GM18519 (cell line): ENCODE results near the gene PLAAT2.

Source experiments
- ATAC-seq: cut with Tn5 transposase; IDR thresholded peaks from one replicate; pipeline ENCODE4 v1.9.1; 2021; ENCODE audit warnings: mild to moderate bottlenecking, moderate library complexity; ENCODE audit not compliant: unreplicated experiment, low FRiP score

The PLAAT2 gene

DNA sequence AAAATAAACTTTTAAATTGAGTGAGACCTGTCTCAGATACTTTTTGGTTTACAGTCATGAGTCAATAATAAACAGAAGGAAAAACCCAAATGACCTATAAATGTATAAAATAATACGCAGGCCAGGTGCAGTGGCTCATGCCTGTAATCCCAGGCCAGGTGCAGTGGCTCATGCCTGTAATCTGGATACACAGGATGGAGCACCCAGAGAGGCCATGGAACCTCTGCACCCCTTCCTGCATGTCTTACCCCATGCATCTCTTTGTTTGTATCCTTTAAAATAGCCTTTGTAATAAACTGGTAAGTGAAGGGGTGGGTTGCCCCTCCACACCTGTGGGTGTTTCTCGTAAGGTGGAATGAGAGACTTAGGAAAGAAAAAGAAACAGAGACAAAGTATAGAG, 35.5 kb downstream of the PLAAT2 start:
- no peak for ATAC-seq

DNA sequence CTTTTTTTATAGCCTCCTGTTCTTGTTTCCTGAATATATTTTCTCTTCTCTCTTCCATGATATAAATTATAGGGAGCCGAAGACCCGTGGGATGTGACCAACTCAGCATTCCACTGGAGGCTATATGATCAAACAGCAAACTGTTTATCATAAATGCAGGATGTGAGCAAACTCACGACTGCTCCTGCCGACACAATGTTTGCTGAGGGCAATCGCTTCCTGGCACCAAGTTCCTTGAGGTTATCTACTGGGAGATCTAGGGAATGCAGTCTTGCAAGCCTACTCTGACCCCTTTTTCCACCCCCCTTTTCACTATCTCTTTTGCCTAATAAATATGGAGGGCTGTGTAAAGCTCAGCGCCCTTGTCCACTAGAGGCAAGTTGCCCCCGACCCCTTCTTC, 40.0 kb downstream of the PLAAT2 start:
- no peak for ATAC-seq

- ATAC-seq = no peak
Measured at GRCh38 chr11:63521896-63522295, 41.3 kb downstream of the PLAAT2 start.

GRCh38 chr11:63520606-63521170, 42.5 kb downstream of the PLAAT2 start:
- no peak for ATAC-seq

- no peak for ATAC-seq
Measured at GRCh38 chr11:63518548-63518947, 44.6 kb downstream of the PLAAT2 start.

DNA sequence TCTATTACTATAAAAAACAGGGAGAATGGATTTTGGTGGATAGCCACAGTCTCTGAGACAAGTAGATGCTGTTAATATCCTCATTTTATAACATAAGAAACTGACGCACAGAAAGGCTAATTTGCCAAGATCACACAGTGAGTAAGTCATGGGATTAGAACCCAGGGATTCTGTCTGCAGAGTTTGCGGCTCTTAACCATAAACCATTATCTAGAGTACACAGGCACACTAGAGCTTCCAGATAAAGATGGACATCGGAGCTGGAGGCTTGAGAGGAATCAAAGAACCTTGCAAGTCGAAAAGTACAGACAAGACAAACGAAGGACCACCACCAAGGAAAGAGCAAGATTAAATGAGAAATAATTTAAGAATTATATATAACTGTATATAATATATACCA, 46.0 kb downstream of the PLAAT2 start:
- ATAC-seq = no peak

- ATAC-seq = no peak
Measured at GRCh38 chr11:63516109-63516508, 47.1 kb downstream of the PLAAT2 start.

DNA sequence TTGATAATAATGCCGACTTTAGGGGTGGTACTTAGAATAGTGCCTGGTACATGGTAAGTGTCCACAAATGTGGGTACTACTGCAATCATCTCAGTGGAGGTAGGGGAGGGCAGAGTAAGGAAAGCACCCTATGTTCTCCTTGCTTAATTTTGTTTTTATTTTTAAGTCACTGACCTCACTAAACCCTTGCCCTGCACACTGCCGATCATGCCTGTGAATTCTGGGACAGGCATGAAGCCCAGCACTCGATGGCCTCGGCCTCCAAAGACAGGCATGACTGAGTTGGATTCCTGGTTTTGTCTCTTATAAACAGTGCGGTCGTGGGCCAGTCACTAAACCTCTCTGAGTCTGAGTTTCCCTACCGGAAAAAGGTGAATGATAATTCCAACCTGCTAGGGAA, 50.4 kb downstream of the PLAAT2 start:
- ATAC-seq = no peak

DNA sequence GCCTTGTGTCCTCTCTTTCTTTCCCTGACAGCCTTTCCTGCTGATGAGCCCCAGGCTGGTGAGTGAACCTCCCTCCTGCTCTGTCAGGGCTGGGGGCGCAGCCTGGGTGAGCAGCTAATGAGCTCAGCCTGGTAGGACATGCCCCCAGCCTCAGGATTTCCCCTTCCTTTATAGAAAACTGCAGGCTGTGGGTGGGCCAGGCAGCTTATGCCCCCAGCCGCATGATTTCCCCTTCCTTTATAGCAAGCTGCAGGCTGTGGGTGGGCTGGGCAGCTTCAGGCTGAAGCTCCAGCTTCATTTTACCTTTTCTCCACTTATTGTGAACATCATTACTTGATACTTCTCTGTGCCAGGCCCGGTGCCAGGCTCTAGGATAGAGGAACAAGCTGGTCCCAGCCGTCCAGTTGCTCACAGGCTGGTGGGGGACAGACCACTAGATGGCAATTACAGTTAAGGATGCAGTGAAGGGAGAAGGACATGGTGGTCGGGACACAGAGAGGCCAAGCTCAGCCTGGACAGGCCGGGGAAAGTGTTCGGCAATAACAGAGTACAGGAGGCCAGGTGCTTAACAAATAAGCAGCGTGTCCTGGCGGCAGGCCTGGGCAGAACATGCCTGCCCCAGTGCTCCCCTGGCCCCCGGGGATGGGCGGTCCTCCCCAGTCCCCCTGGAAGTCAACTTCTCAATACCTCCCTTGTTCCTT, 52.0 kb downstream of the PLAAT2 start:
- ATAC-seq = no peak

- no peak for ATAC-seq
Measured at GRCh38 chr11:63510360-63511047, 52.7 kb downstream of the PLAAT2 start.

GRCh38 chr11:63508745-63509144, 54.4 kb downstream of the PLAAT2 start:
- ATAC-seq = no peak

- ATAC-seq = no peak
Measured at GRCh38 chr11:63508009-63508408, 55.2 kb downstream of the PLAAT2 start.

DNA sequence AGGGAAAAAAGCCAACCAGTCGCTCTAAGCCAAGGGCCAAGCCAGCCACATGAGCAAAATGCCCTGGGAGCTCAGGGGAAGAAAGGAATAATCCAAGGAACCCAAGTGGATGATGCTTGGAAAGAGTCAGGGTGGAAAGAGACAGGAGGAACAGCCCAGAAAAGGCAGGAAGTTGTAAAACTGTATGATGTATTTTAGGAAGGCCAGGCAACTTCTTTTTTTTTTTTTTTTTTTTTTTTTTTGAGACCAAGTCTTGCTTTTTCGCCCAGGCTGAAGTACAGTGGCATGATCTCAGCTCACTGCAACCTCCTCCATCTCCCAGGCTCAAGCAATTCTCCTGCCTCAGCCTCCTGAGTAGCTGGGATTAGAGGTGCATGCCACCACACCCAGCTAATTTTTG, 55.7 kb downstream of the PLAAT2 start:
- ATAC-seq = no peak

GRCh38 chr11:63506876-63507275, 56.3 kb downstream of the PLAAT2 start:
- ATAC-seq = no peak

- ATAC-seq = no peak
Measured at GRCh38 chr11:63505857-63506528, 57.2 kb downstream of the PLAAT2 start, which contains the start of gene LGALS12. TSS of gene LGALS12 (plus strand) at chr11:63506084. CDS start at chr11:63506459, 375 bp downstream.

- no peak for ATAC-seq
Measured at GRCh38 chr11:63504933-63505586, 58.1 kb downstream of the PLAAT2 start.

- no peak for ATAC-seq
Measured at GRCh38 chr11:63504054-63504453, 59.1 kb downstream of the PLAAT2 start.

GRCh38 chr11:63503492-63503891, 59.7 kb downstream of the PLAAT2 start:
- no peak for ATAC-seq
